ENCODE results near the gene GRHL3.

- TF ChIP-seq CTCF (IDR thresholded peaks at IDR 0.05) (no peak), ZFX (IDR thresholded peaks at IDR 0.05; ENCODE audit: borderline replicate concordance) (no peak)
Measured at GRCh38 chr1:24357038-24357437, 37.9 kb downstream of the GRHL3 start.

Measured in 22Rv1 (cell line).